H1 (cell line): ENCODE results near the gene SPRR1B. TPM values are rescaled to one million over a fixed set of nuclear protein-coding genes. Genes with fewer than 3 reads are reported as not detected.

ENCODE experiments used
- CTCF ChIA-PET: fragments of 300-600 bp; sonication (Branson Sonifier 250); formaldehyde crosslinking; loops from one replicate; lab custom pipeline; 2021; ENCODE audit not compliant: partially characterized antibody; lab: Charles Lee
- POLR2A ChIA-PET: fragments of 300-600 bp; sonication (Branson Sonifier 250); formaldehyde crosslinking; loops from one replicate; lab custom pipeline; 2021; ENCODE audit warnings: inconsistent platforms; ENCODE audit not compliant: partially characterized antibody; lab: Charles Lee
- DNase-seq, 2 experiments: peaks; one replicate each; pipeline versions ENCODE4 v3.0.0 to v3.0.0-alpha.2; 2010 to 2022; ENCODE audit warnings: low spot score in 2 of 2, low read depth in 1 of 2, mixed read lengths in 1 of 2
- FAIRE-seq: peaks from 2 replicates; lab custom pipeline; 2011; peaks lifted over from hg19 to GRCh38; lab: Jason Lieb, UNC
- H2AFZ ChIP-seq: 2 replicates; pipeline ENCODE4 v1.8.1; 2012; ENCODE audit warnings: low read length, inconsistent platforms
- H2AK5ac ChIP-seq: 2 replicates; pipeline ENCODE4 v1.6.1; 2013; ENCODE audit warnings: low read depth, low read length
- H2BK120ac ChIP-seq: replicated peaks from 2 replicates; pipeline ENCODE3; 2013; ENCODE audit warnings: low read depth, low read length, inconsistent platforms
- H2BK12ac ChIP-seq: 2 replicates; pipeline ENCODE4 v1.6.1; 2013; ENCODE audit warnings: low read depth, low read length
- H2BK15ac ChIP-seq: 2 replicates; pipeline ENCODE4 v1.6.1; 2013; ENCODE audit warnings: low read length
- H2BK20ac ChIP-seq: 2 replicates; pipeline ENCODE4 v1.6.1; 2013; ENCODE audit warnings: low read length
- H2BK5ac ChIP-seq: 2 replicates; pipeline ENCODE4 v1.6.1; 2013; ENCODE audit warnings: low read depth, low read length
- H3K14ac ChIP-seq: 2 replicates; pipeline ENCODE4 v1.6.1; 2013; ENCODE audit warnings: inconsistent platforms; ENCODE audit not compliant: insufficient read length
- H3K18ac ChIP-seq: 2 replicates; pipeline ENCODE4 v1.6.1; 2013; ENCODE audit warnings: low read length; ENCODE audit errors: extremely low read depth
- H3K23ac ChIP-seq: 2 replicates; pipeline ENCODE4 v1.6.1; 2013; ENCODE audit warnings: inconsistent platforms; ENCODE audit not compliant: insufficient read length
- H3K23me2 ChIP-seq: 2 replicates; pipeline ENCODE4 v1.6.1; 2013; ENCODE audit warnings: low read depth, low read length
- H3K27ac ChIP-seq: 2 replicates; pipeline ENCODE4 v1.6.1; 2011; ENCODE audit warnings: low read depth, low read length, inconsistent platforms
- H3K27me3 ChIP-seq, 4 experiments: replicated peaks in 1 of 4; 1 replicate in 1 of 4; 2 replicates in 3 of 4; pipeline versions ENCODE4 v1.6.1 to v1.8.1; 2011 to 2013; ENCODE audit warnings: low read length in 3 of 4, mild to moderate bottlenecking in 3 of 4, inconsistent platforms in 2 of 4, mixed read lengths in 2 of 4, moderate library complexity in 1 of 4; ENCODE audit not compliant: control insufficient read depth in 3 of 4, insufficient read depth in 3 of 4; ENCODE audit errors: extremely low read depth in 1 of 4
- H3K36me3 ChIP-seq, 4 experiments: 2 replicates each; pipeline versions ENCODE4 v1.6.1 to v1.8.1; 2011 to 2013; ENCODE audit warnings: mild to moderate bottlenecking in 4 of 4, low read length in 3 of 4, moderate library complexity in 2 of 4, control low read depth in 1 of 4, inconsistent platforms in 1 of 4; ENCODE audit not compliant: insufficient read depth in 4 of 4, control insufficient read depth in 2 of 4
- H3K4ac ChIP-seq: replicated peaks from 2 replicates; pipeline ENCODE3; 2013; ENCODE audit warnings: low read length, low read depth, mixed read lengths, inconsistent platforms; ENCODE audit not compliant: insufficient read length
- H3K4me1 ChIP-seq, 4 experiments: replicated peaks in 1 of 4; 1 replicate in 1 of 4; 2 replicates in 3 of 4; pipeline versions ENCODE4 v1.6.1 to v1.8.1; 2011 to 2013; ENCODE audit warnings: low read length in 3 of 4, inconsistent platforms in 2 of 4, mixed read lengths in 1 of 4; ENCODE audit not compliant: insufficient read depth in 4 of 4, control insufficient read depth in 3 of 4
- H3K4me2 ChIP-seq, 2 experiments: 2 replicates each; pipeline versions ENCODE4 v1.6.1 to v1.8.1; 2011 to 2013; ENCODE audit warnings: low read depth in 2 of 2, low read length in 2 of 2, control low read depth in 1 of 2, inconsistent platforms in 1 of 2, mild to moderate bottlenecking in 1 of 2; ENCODE audit not compliant: insufficient read depth in 1 of 2
- H3K4me3 ChIP-seq, 4 experiments: fragments of 200-600, 300-600 bp in 1 of 4; sonication (generic), shearing (Covaris generic), sonication (Bioruptor Twin) in 1 of 4; 2 replicates each; pipeline versions ENCODE4 v1.5.1 to v1.8.1; 2011 to 2016; ENCODE audit warnings: low read length in 4 of 4, low read depth in 3 of 4, control low read depth in 2 of 4, inconsistent platforms in 2 of 4, mild to moderate bottlenecking in 2 of 4, mixed read lengths in 1 of 4, moderate library complexity in 1 of 4; ENCODE audit not compliant: insufficient read depth in 2 of 4; ENCODE audit errors: extremely low read depth in 1 of 4
- H3K56ac ChIP-seq: replicated peaks from 2 replicates; pipeline ENCODE3; 2013; ENCODE audit warnings: low read depth, mild to moderate bottlenecking, mixed read lengths, low read length, inconsistent platforms; ENCODE audit not compliant: insufficient read length
- H3K79me1 ChIP-seq: 2 replicates; pipeline ENCODE4 v1.6.1; 2013; ENCODE audit warnings: low read depth, low read length, control low read depth
- H3K79me2 ChIP-seq, 2 experiments: 2 replicates each; pipeline versions ENCODE4 v1.6.1 to v1.8.1; 2012 to 2013; ENCODE audit warnings: low read length in 2 of 2, mild to moderate bottlenecking in 2 of 2, inconsistent platforms in 1 of 2; ENCODE audit not compliant: insufficient read depth in 2 of 2, control insufficient read depth in 1 of 2
- H3K9ac ChIP-seq, 4 experiments: replicated peaks in 1 of 4; 1 replicate in 1 of 4; 2 replicates in 3 of 4; pipeline versions ENCODE4 v1.6.1 to v1.8.1; 2011 to 2013; ENCODE audit warnings: low read depth in 3 of 4, low read length in 3 of 4, control low read depth in 2 of 4, mild to moderate bottlenecking in 2 of 4, moderate library complexity in 2 of 4, inconsistent platforms in 1 of 4; ENCODE audit errors: extremely low read depth in 1 of 4
- H3K9me3 ChIP-seq, 2 experiments: 2 replicates each; pipeline versions ENCODE4 v1.6.1 to v1.8.1; 2012 to 2013; ENCODE audit warnings: mild to moderate bottlenecking in 2 of 2, moderate library complexity in 2 of 2, control low read depth in 1 of 2, inconsistent platforms in 1 of 2, low read depth in 1 of 2, low read length in 1 of 2, mixed read lengths in 1 of 2; ENCODE audit not compliant: insufficient read depth in 2 of 2
- H4K20me1 ChIP-seq, 2 experiments: replicated peaks in 1 of 2; 2 replicates each; pipeline versions ENCODE3 to v1.8.1; 2011 to 2013; ENCODE audit warnings: inconsistent platforms in 2 of 2, low read length in 2 of 2, mild to moderate bottlenecking in 1 of 2; ENCODE audit not compliant: insufficient read depth in 2 of 2, control insufficient read depth in 1 of 2
- H4K5ac ChIP-seq: 2 replicates; pipeline ENCODE4 v1.6.1; 2013; ENCODE audit warnings: low read length, low read depth, mixed read lengths, inconsistent platforms; ENCODE audit not compliant: insufficient read length
- H4K8ac ChIP-seq: 2 replicates; pipeline ENCODE4 v1.8.0; 2013; ENCODE audit warnings: mild to moderate bottlenecking, moderate library complexity, low read length, inconsistent platforms; ENCODE audit not compliant: insufficient read depth; ENCODE audit errors: extremely low read depth
- H4K91ac ChIP-seq: replicated peaks from 2 replicates; pipeline ENCODE3; 2013; ENCODE audit warnings: low read length, mixed read lengths, inconsistent platforms; ENCODE audit not compliant: insufficient read length
- CTBP2 ChIP-seq: IDR thresholded peaks from 2 replicates; pipeline ENCODE4 v1.7.0; 2011; ENCODE audit warnings: borderline replicate concordance, mild to moderate bottlenecking, moderate library complexity, mixed read lengths, low read length; ENCODE audit not compliant: insufficient read depth, insufficient read length
- EP300 ChIP-seq, 2 experiments: IDR thresholded peaks; 1 replicate in 1 of 2; 2 replicates in 1 of 2; pipeline ENCODE4 v1.6.1; 2011 to 2012; ENCODE audit warnings: low read depth in 2 of 2, low read length in 2 of 2, mild to moderate bottlenecking in 2 of 2, borderline replicate concordance in 1 of 2, inconsistent platforms in 1 of 2, moderate library complexity in 1 of 2
- JUN ChIP-seq: IDR thresholded peaks from 2 replicates; pipeline ENCODE4 v1.6.1; 2011; ENCODE audit warnings: low read depth, mild to moderate bottlenecking, improper control_type of control experiment, low read length
- KDM4A ChIP-seq: IDR thresholded peaks from one replicate; pipeline ENCODE4 v1.7.1; 2012; ENCODE audit warnings: low read depth, mild to moderate bottlenecking, moderate library complexity, low read length, inconsistent platforms; ENCODE audit not compliant: severe bottlenecking
- NRF1 ChIP-seq: IDR thresholded peaks from 2 replicates; pipeline ENCODE4 v1.6.1; 2011; ENCODE audit warnings: mild to moderate bottlenecking, low read depth, low read length, improper control_type of control experiment
- POU5F1 ChIP-seq: IDR thresholded peaks from 2 replicates; pipeline ENCODE4 v1.6.1; 2011; ENCODE audit warnings: low read depth, mild to moderate bottlenecking, low read length, moderate library complexity
- SIX5 ChIP-seq: IDR thresholded peaks from 2 replicates; pipeline ENCODE4 v1.6.1; 2011; ENCODE audit warnings: mild to moderate bottlenecking, low read depth, low read length
- SP2 ChIP-seq: IDR thresholded peaks from 2 replicates; pipeline ENCODE4 v1.6.1; 2012; ENCODE audit warnings: mild to moderate bottlenecking, low read length, inconsistent platforms
- ZNF274 ChIP-seq: IDR thresholded peaks from 2 replicates; pipeline ENCODE4 v1.7.0; 2012; ENCODE audit warnings: low read length, borderline replicate concordance; ENCODE audit errors: extremely low read depth
- WGBS, 2 experiments: shearing (Covaris generic) in 1 of 2; methylation state at CpG; one replicate each; pipeline versions ENCODE4 v1.1.6 to v1.1.7; 2013 to 2015; ENCODE audit warnings: low lambda C conversion rate in 2 of 2, mixed read lengths in 2 of 2, inconsistent platforms in 1 of 2, low coverage in 1 of 2, missing lambda C conversion rate in 1 of 2; ENCODE audit not compliant: insufficient replicate concordance in 2 of 2, insufficient coverage in 1 of 2, insufficient read length in 1 of 2; ENCODE audit errors: extremely low coverage in 1 of 2, missing lambda C conversion rate in 1 of 2; 5-methylcytosine and 5-hydroxymethylcytosine counted together
- polyA plus RNA-seq, 7 experiments: library from polyadenylated mRNA; depleted of rRNA in 3 of 7; stranded (reverse) in 5 of 7; unstranded in 2 of 7; fragments of >200 nt in 5 of 7; fragments of 200-250 nt in 2 of 7; gene quantifications; 1 replicate in 5 of 7; 2 replicates in 1 of 7; 4 replicates in 1 of 7; pipeline versions ENCODE4 v1.2.1 to v1.2.3, GENCODE V29; 2011 to 2013; ENCODE audit warnings: missing spikeins in 2 of 7, mixed read lengths in 2 of 7
- total RNA-seq: library from RNA; stranded (reverse); fragmentation: NEBNext Ultra II Directional; extraction: Animal tissue kit (Norgen Biotek cat#: 25700); gene quantifications from 2 replicates; pipeline ENCODE4 v1.2.1, GENCODE V29; 2021
- TF ChIP-seq, protein P1 (sequence below): IDR thresholded peaks from 2 replicates; pipeline ENCODE4 v1.6.1; 2012; ENCODE audit warnings: inconsistent platforms

The SPRR1B gene
- total and polyA plus RNA-seq, 2 of the 8 experiments (the other 6 are each of a cell fraction or from before 2014, with no cell fraction given), result 0.23 TPM; not detected in 1

DNA sequence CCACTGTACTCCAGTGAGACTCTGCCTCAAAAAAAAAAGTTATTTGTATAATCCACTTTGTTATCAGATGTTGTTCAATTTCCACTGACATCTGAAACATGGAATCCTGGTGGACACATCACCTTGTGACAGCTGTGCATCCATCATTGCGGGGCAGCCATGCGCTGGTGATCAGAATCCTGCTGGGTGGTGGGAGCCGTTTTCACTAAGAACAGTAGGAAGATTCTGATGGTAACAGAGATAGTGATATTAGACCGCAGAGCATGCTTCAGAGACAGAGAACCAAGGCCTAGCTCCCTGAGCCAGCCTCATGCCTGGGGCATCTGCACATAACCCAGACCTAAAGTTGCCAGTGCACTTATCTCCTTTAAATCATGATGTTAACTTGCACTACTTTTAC, 32.5 kb upstream of the SPRR1B start:
- no peak for DNase-seq
- Histone ChIP-seq H3K23me2 (no peaks in the 10 kb centered on the region), H3K79me2 (no peaks in the 10 kb centered on the region), H3K9me3 (0 out of 4 replicates have a peak, but pooled peaks cover 0 to 7% of the 10 kb centered on the region in 2 experiments), H2AFZ (no peak overlapping the region), H3K4ac (no peak overlapping the region), H2AK5ac (no peak overlapping the region), H4K8ac (no peak overlapping the region), H2BK120ac (no peak overlapping the region), H3K56ac (no peak overlapping the region), H4K91ac (no peak overlapping the region), H2BK5ac (no peak overlapping the region), H2BK15ac (no peak overlapping the region), H3K23ac (no peak overlapping the region), H2BK12ac (no peak overlapping the region), H3K14ac (no peak overlapping the region), H3K4me1 (peaks cover 0 to 4% (median 2%) of the 10 kb centered on the region in 4 experiments; a peak in 1 of 7 replicates), H4K20me1 (no peaks in the 10 kb centered on the region), H4K5ac (no peak overlapping the region), H3K4me3 (no peak overlapping the region), H3K27ac (no peak overlapping the region), H3K9ac (no peak overlapping the region), H3K27me3 (no peaks in the 10 kb centered on the region), H3K79me1 (no peaks in the 10 kb centered on the region), H3K18ac (no peak overlapping the region), H3K36me3 (no peaks in the 10 kb centered on the region), H3K4me2 (no peak overlapping the region), H2BK20ac (no peak overlapping the region)
- no peak for FAIRE-seq
- CTCF ChIA-PET, result interaction anchor here (0.9 to 1.3 kb wide), 2 partner anchors 34 to 128 kb away, joined by 3 to 4 read pairs; no protein-coding TSS in a partner anchor
- POLR2A ChIA-PET, result no interaction called here
- WGBS, 2 experiments, result 92% methylated on average over 4 of the region's 4 CpGs; no CpG with 5 or more reads in 1 of the 2 experiments
- TF ChIP-seq CTBP2 (no peak), ZNF274 (no peak), SP2 (no peak), KDM4A (no peak), EP300 (IDR thresholded peaks at IDR 0.05; ENCODE audit: borderline replicate concordance in 1 of 2, low read depth in 2 of 2, low read length in 2 of 2) (no peak), NRF1 (no peak), SIX5 (no peak), JUN (no peak), POU5F1 (no peak)
- TF ChIP-seq, protein P1, sequence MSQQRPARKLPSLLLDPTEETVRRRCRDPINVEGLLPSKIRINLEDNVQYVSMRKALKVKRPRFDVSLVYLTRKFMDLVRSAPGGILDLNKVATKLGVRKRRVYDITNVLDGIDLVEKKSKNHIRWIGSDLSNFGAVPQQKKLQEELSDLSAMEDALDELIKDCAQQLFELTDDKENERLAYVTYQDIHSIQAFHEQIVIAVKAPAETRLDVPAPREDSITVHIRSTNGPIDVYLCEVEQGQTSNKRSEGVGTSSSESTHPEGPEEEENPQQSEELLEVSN, result no peak
